Loucy (cell line): ENCODE results near the gene CRABP2.

Source experiments
- EZH2phosphoT487 ChIP-seq: fragments of 200-600 bp; IDR thresholded peaks from 2 replicates; pipeline ENCODE4 v1.6.1; 2018; ENCODE audit warnings: antibody characterized with exemption, mild to moderate bottlenecking, moderate library complexity, borderline replicate concordance
- TF ChIP-seq, protein P1 (sequence below): fragments of 200-600 bp; sonication (generic); conservative IDR thresholded peaks from 2 replicates; pipeline ENCODE4 v1.5.1; 2014; ENCODE audit warnings: mild to moderate bottlenecking, antibody characterized with exemption, low read length

- TF ChIP-seq, protein P1, sequence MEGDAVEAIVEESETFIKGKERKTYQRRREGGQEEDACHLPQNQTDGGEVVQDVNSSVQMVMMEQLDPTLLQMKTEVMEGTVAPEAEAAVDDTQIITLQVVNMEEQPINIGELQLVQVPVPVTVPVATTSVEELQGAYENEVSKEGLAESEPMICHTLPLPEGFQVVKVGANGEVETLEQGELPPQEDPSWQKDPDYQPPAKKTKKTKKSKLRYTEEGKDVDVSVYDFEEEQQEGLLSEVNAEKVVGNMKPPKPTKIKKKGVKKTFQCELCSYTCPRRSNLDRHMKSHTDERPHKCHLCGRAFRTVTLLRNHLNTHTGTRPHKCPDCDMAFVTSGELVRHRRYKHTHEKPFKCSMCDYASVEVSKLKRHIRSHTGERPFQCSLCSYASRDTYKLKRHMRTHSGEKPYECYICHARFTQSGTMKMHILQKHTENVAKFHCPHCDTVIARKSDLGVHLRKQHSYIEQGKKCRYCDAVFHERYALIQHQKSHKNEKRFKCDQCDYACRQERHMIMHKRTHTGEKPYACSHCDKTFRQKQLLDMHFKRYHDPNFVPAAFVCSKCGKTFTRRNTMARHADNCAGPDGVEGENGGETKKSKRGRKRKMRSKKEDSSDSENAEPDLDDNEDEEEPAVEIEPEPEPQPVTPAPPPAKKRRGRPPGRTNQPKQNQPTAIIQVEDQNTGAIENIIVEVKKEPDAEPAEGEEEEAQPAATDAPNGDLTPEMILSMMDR: no peak
- no peak for TF ChIP-seq EZH2phosphoT487
These were observed 14.7 kb downstream of the CRABP2 start for GRCh38 chr1:156690675-156691036.
